GM19328 (cell line): ENCODE results near the gene PRADC1.
"Not testable (repeated sequence)": the region's sequence is repeated elsewhere in the genome, so short reads cannot be mapped to it uniquely, and the experiment has no call there.

ENCODE experiments used
- ATAC-seq: cut with Tn5 transposase; IDR thresholded peaks from one replicate; pipeline ENCODE4 v1.9.1; 2021; ENCODE audit warnings: mild to moderate bottlenecking, moderate library complexity; ENCODE audit not compliant: unreplicated experiment

Gene PRADC1

DNA sequence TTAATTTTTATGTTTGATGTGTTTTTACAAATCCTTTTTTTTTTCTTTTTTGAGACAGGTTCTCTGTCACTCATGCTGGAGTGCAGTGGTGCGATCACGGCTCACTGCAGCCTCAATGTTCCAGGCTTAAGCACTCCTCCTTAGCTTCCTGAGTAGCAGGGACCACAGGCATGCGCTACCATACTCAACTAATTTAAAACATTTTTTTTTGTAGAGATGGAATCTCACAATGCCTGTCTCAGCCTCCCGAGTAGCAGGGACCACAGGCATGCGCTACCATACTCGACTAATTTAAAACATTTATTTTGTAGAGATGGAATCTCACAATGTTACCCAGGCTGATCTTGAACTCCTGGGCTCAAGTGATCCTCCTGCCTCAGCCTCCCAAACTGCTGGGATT lies 27.4 kb downstream of the PRADC1 start:
- no peak for ATAC-seq

DNA sequence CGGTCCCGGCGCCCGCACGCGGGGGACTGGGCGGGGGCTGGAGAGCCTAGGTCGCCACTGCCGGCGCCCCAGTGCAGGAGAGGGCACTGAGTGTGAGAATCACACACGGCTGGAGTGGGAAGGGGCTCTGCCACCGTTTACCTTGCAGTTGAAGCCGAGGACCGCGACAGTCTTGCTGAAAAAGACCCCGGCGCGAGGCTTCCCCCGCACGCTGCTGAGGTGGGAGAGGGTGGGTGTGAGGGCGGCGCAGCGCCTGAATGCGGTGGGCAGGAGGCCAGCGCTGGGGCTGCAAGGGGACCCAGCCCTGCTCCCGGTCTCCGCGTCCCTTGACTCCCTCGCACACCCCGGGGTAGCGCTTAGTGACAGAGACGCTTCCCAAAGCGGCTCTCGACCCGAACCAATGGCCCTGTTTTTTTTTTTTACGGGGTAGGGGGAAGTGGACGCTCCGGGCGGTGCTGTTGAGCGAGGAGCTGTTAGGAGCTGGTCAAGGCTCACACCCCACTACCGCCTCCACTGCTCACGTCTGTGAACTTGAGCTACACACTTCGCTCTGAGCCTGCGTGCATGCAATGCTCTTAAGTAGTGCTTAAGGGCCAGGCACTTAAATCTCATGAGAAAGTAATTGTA lies 29.9 kb downstream of the PRADC1 start:
- ATAC-seq: no peak

DNA sequence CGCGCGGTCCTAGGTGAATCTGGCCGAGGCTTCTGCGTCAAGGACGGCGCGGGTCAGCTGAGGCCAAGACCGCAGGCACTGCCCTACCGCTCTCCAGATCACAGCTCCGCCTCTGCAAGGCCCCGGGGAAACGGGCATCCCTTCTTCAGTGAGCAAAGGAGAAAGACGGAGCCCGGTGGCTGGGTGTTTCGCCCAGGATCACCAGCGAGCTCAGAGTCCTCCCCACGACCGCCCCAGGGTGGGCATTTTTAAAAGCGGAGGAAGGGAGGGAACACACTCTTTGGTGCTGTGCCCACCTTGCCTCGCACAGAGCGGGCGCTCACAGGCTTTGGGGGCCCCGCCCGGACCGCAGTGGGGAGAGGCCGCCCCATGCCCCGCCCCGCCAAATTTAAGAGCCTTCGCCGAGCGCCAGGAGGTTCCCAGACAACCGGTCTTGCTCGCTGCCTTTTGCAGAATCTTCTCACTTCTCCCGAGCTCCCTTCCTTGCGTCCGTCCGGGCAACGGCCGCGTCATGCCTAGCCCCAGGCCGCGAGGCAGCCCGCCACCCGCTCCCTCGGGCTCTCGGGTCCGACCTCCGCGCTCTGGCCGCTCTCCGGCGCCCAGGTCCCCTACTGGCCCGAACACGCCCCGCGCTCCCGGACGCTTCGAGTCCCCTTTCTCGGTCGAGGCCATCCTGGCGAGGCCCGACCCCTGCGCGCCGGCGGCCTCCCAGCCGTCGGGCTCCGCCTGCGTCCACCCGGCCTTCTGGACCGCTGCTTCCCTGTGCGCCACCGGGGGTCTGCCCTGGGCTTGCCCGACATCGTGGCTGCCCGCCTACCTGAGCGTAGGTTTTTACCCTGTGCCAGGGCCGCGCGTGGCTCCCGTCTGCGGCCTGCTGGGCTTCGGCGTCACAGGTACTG lies 30.6 kb downstream of the PRADC1 start, which contains the start of gene NOTO:
TSS of gene NOTO (plus strand) at position 419 of the 899 bp plus-strand sequence. CDS start at position 512, 93 bp downstream.
- no peak for ATAC-seq

DNA sequence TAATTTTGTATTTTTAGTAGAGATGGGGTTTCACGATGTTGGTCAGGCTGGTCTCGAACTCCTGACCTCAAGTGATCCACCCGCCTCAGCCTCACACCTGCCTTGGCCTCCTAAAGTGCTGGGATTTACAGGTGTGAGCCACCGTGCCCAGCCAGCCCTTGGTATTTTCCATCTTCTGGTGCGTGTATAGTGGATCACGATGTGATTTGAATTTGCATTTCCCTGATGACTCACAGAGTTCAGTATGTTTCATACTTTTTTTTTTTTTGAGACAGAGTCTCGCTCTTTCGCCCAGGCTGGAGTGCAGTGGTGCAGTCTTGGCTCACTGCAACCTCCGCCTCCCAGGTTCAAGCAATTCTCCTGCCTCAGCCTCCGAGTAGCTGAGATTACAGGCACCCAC lies 32.8 kb downstream of the PRADC1 start:
- ATAC-seq: not testable (repeated sequence)

DNA sequence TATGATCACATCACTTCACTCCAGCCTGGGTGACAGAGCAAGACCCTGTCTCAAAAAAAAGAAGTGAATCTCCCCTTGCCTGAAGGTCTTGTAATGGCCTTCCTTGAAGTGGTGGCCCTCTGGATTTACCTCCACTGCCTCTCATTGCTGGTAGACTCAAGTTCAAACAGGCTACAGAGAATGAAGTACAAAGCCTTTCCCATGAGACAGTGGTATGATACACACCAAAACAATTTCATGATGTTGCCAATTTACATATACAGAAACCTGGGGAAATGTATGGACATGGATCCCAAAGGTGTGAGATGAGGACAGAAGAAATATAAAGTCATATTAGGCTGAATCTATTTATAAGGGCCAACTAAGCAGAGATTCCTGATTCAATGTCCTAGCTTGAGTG lies 35.5 kb downstream of the PRADC1 start:
- ATAC-seq: no peak

DNA sequence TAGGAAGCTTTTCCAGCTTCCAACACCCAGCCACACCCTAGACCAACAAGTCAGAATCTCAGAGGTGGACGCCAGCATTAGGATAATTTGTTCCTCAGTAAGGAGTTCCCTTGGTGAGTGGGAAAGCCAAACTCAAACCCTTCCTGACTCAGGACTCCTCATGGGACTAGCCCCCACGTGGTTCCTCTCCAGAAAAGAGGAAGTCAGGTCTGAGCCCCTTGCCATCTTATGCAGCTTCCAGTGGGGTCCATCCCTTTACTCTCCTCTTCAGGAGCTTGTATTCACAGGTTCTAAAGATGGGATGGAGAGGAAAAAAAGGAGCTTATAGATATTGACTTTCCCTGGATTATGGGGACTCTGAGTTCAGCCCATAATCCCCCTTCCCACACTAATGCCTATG lies 45.5 kb downstream of the PRADC1 start:
- no peak for ATAC-seq

DNA sequence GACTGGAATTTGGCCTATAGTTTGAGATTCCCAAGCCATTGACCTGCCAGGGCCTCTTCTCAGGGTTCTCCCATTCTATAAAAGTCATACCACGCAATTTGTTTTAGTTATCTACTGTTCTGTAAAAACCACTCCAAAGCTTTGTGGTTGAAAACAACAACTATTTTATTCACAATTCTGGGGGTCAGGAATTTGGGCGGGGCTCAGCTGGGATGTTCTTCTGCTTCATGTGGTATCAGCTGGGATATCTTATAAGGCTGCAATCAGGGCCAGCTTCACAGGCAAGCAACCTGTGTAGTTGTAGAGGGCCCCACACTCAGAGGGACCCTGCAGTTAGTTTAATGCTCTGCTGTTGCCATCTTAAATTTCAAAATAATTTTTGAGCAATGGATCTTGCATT lies 47.1 kb downstream of the PRADC1 start:
- no peak for ATAC-seq
